Adrenal gland (tissue), 12 donors: ENCODE measurements around the gene CYP2A7. TPM values are rescaled to one million over a fixed set of nuclear protein-coding genes. Genes with fewer than 3 reads are reported as not detected.
"Not testable (repeated sequence)": the region's sequence is repeated elsewhere in the genome, so short reads cannot be mapped to it uniquely, and the experiment has no call there.

Experiments
- DNase-seq, 7 donors: peaks; one replicate each; pipeline ENCODE4 v3.0.0-alpha.2; 2019 to 2020
- H3K27ac ChIP-seq, 5 donors: fragments of 200-600 bp; sonication (generic) in 4 of 5; 1 replicate in 3 of 5; 2 replicates in 2 of 5; pipeline versions ENCODE4 v1.5.1 to v1.8.0; 2016 to 2020; ENCODE audit warnings: mild to moderate bottlenecking in 1 of 5
- H3K27me3 ChIP-seq: fragments of 200-600 bp; 2 replicates; pipeline ENCODE4 v1.8.0; 2021
- H3K36me3 ChIP-seq, 2 donors: fragments of 200-600 bp; replicated peaks in 1 of 2; 1 replicate in 1 of 2; 2 replicates in 1 of 2; pipeline versions ENCODE4 v1.5.1 to v1.8.0; 2018 to 2022
- H3K4me1 ChIP-seq, 2 donors: fragments of 200-600 bp; replicated peaks in 1 of 2; 1 replicate in 1 of 2; 2 replicates in 1 of 2; pipeline versions ENCODE4 v1.5.1 to v1.8.0; 2018 to 2021
- H3K4me3 ChIP-seq, 4 donors: fragments of 200-600 bp; sonication (generic) in 3 of 4; one replicate each; pipeline ENCODE4 v1.5.1; 2016 to 2018
- H3K9me3 ChIP-seq, 3 donors: fragments of 200-600 bp; sonication (generic) in 1 of 3; replicated peaks in 1 of 3; 1 replicate in 2 of 3; 2 replicates in 1 of 3; pipeline versions ENCODE4 v1.5.1 to v1.8.0; 2016 to 2021
- POLR2A ChIP-seq, 2 donors: fragments of 450-650 bp; IDR thresholded peaks; one replicate each; pipeline ENCODE4 v1.6.1; 2017; ENCODE audit warnings: antibody characterized with exemption in 2 of 2, mild to moderate bottlenecking in 2 of 2, moderate library complexity in 1 of 2
- WGBS, 4 donors: extraction: QIAGEN DNeasy Blood & Tissue Kit in 2 of 4; methylation state at CpG; one replicate each; pipeline versions ENCODE4 v1.1.5 to v1.1.7; 2013 to 2017; 5-methylcytosine and 5-hydroxymethylcytosine counted together
- intact Hi-C, 2 donors: fragments of 100-400 bp; cut with DNase I; formaldehyde crosslinking; loops; one replicate each; pipeline versions ENCODE4 v1.14.1 to v1.15.0; 2022 to 2023
- polyA plus RNA-seq, 3 donors: library from polyadenylated mRNA; stranded (reverse); fragments of 200-250 nt in 2 of 3; fragments of 350-450 nt in 1 of 3; fragmentation: Illumina TruSeq in 1 of 3; extraction: RNeasy Lipid Tissue Mini Kit (QIAGEN cat#74804) in 1 of 3; gene quantifications; one replicate each; pipeline ENCODE4 v1.2.3, GENCODE V29; 2013 to 2014
- total RNA-seq, 9 donors: library from RNA; depleted of rRNA in 4 of 9; stranded (reverse); fragments of >200 nt in 4 of 9; fragments of 120-200 nt in 1 of 9; fragmentation: NEBNext Ultra II Directional in 1 of 9; extraction: Animal tissue kit (Norgen Biotek cat#: 25700) in 1 of 9; gene quantifications; one replicate each; pipeline versions ENCODE4 v1.1.0 to v1.2.4, GENCODE V29; 2013 to 2023
- TF ChIP-seq, protein P1 (sequence below), 6 experiments: fragments of 450-650 bp in 4 of 6; fragments of 200-600 bp in 2 of 6; sonication (generic) in 1 of 6; IDR thresholded peaks; 1 replicate in 5 of 6; 2 replicates in 1 of 6; pipeline versions ENCODE4 v1.5.1 to v1.8.0; 2016 to 2021; ENCODE audit warnings: antibody characterized with exemption in 6 of 6, mild to moderate bottlenecking in 2 of 6, moderate library complexity in 1 of 6
- donor health status: healthy with polysubstance abuse.
- donor health status: Bipolar disorder and iron deficiency.
- donor health status: DM: yes; HTN: yes; CAD: no.
- donor health status: DM: no; HTN: no; CAD: no.
- donor health status: DM: no; HTN: no; CAD: no.
- donor health status: DM: yes; HTN: yes; CAD: no.

The CYP2A7 gene
- total and polyA plus RNA-seq, 12 donors = not detected

DNA sequence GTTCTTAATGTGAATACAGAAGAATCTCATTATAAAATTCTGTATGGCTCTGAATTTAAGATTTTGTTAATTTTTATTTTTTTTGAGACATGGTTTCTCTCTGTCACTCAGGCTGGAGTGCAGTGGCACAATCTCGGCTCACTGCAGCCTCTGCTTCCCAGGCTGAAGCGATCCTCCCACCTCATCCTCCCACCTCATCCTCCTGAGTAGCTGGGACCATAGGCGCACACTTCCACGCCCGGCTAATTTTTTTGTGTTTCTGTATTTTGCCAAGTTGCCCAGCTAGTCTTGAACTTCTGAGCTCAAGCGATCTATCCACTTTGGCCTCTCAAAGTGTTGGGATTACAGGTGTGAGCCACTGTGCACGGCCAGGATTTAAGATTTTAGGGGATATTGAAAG lies 14.3 kb downstream of the CYP2A7 start:
- Histone ChIP-seq H3K9me3 (no peaks in the 10 kb centered on the region), H3K4me3 (no peak overlapping the region), H3K27me3 (no peaks in the 10 kb centered on the region), H3K27ac (no peak overlapping the region), H3K36me3 (no peaks in the 10 kb centered on the region), H3K4me1 (no peaks in the 10 kb centered on the region)
- WGBS, 4 donors = 86 to 90% (median 88%) methylated on average over 7 of the region's 7 CpGs
- TF ChIP-seq, protein P1, sequence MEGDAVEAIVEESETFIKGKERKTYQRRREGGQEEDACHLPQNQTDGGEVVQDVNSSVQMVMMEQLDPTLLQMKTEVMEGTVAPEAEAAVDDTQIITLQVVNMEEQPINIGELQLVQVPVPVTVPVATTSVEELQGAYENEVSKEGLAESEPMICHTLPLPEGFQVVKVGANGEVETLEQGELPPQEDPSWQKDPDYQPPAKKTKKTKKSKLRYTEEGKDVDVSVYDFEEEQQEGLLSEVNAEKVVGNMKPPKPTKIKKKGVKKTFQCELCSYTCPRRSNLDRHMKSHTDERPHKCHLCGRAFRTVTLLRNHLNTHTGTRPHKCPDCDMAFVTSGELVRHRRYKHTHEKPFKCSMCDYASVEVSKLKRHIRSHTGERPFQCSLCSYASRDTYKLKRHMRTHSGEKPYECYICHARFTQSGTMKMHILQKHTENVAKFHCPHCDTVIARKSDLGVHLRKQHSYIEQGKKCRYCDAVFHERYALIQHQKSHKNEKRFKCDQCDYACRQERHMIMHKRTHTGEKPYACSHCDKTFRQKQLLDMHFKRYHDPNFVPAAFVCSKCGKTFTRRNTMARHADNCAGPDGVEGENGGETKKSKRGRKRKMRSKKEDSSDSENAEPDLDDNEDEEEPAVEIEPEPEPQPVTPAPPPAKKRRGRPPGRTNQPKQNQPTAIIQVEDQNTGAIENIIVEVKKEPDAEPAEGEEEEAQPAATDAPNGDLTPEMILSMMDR (IDR thresholded peaks at IDR 0.05) = no peak
- TF ChIP-seq POLR2A (IDR thresholded peaks at IDR 0.05) = no peak
- intact Hi-C loops = no loop called here
- no peak for DNase-seq

DNA sequence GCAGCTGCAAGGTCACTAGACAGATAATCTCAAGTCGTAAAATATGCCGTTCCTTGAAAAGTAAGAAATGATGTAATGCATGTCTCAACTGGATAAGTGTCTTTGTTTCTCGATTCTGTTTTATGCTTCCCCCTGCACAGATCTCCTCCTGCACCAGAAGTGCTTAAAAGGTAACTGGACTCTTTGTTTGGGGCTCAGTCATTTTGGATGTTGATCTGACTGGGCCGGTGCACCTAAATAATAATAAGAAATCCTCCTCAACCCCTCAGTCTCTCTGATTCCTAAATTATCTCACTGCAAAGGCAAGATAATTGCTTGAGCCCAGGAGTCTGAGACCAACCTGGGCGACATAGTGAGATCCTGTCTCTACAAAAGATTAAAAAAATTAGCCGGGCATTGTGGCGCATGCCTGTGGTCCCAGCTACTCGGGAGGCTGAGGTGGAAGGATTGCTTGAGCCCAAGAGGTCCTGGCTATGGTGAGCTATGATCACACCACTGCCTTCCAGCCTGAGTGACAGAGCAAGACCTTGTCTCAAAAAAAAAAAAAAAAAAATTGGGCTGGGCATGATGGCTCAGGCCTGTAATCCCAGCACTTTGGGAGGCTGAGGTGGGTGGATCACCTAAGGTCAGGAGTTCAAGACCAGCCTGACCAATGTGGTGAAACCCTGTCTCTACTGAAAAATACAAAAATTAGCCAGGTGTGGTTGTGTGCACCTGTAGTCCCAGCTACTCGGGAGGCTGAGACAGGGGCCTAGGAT lies 17.1 kb downstream of the CYP2A7 start:
- intact Hi-C loops, DNase-seq, H3K4me3 ChIP-seq, H3K9me3 ChIP-seq, H3K4me1 ChIP-seq, H3K27ac ChIP-seq, H3K27me3 ChIP-seq, H3K36me3 ChIP-seq: not testable (repeated sequence)
- WGBS, 4 donors = 56 to 72% (median 58%) methylated on average over 2 to 9 of the region's 9 CpGs

DNA sequence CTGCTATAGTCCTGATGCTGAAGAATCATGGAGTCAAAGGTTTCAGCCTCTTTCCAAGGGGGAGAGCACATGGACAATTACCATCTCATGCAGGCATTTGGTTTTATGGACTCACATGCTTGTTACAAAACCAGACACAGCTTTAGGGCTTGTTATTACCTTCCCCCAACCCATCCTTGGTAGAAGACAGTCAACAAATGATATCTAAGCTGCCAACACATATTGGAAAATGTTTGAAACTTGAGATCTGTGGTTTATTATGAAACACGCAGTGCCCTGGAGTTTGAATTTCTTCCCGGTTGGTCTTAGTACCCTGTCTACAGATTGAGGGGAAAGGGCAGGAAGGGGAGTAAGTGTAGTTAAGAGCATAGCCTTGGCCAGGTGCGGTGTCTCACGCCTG lies 19.2 kb downstream of the CYP2A7 start:
- Histone ChIP-seq H3K27ac (no peak overlapping the region), H3K4me3 (no peak overlapping the region), H3K27me3 (no peaks in the 10 kb centered on the region), H3K9me3 (no peaks in the 10 kb centered on the region), H3K4me1 (no peaks in the 10 kb centered on the region), H3K36me3 (no peaks in the 10 kb centered on the region)
- no peak for DNase-seq
- intact Hi-C loops = no loop called here
- TF ChIP-seq, protein P1 (IDR thresholded peaks at IDR 0.05) = no peak
- WGBS, 4 donors = 80 to 91% (median 85%) methylated on average over 1 to 4 of the region's 4 CpGs

DNA sequence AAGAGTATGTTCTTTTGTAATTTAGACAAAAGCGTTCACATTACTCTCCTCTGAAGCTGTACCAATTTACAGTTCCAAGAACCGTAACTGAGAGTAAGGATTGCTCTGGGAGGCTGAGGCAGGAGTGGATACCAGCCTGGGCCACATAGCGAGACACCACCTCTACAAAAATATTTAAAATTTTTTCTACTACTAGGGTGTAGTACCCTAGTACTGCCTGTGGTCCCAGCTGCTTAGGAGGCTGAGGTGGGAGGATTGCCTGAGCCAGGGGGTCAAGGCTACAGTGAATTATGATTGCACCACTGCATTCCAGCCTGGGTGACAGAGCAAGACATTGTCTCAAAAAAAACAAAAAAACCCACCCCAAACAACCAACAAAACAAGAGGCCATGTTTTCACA lies 19.7 kb downstream of the CYP2A7 start:
- Histone ChIP-seq H3K4me3 (no peak overlapping the region), H3K4me1 (no peaks in the 10 kb centered on the region), H3K9me3 (no peaks in the 10 kb centered on the region), H3K36me3 (no peaks in the 10 kb centered on the region), H3K27ac (no peak overlapping the region), H3K27me3 (no peaks in the 10 kb centered on the region)
- intact Hi-C loops = no loop called here
- DNase-seq = no peak
- TF ChIP-seq, protein P1 (IDR thresholded peaks at IDR 0.05) = peak in 1 of 6 experiments; percentile 12
- TF ChIP-seq POLR2A (IDR thresholded peaks at IDR 0.05) = no peak
- 87 to 96% (median 94%) methylated on average over 3 of the region's 3 CpGs for WGBS, 4 donors

DNA sequence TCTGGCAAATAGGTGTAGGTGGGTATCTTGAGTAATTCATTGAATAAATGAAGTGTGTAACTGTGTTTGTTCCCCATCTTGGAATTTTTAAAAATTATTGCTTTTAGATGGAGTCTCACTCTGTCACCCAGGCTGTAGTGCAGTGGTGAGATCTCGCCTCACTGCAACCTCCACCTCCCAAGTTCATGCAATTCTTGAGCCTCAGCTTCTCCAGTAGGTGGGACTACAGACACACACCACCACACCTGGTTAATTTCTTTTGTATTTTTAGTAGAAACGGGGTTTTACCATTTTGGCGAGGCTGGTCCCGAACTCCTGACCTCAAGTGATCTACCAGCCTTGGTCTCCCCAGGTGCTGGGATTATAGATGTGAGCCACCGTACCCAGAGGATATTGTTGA lies 23.9 kb downstream of the CYP2A7 start:
- H3K36me3 ChIP-seq = no peaks in the 10 kb centered on the region
- intact Hi-C loops = no loop called here
- H3K4me3 ChIP-seq = no peak overlapping the region
- 89 to 91% (median 91%) methylated on average over 5 of the region's 5 CpGs for WGBS, 4 donors
- DNase-seq = no peak
- H3K4me1 ChIP-seq = no peaks in the 10 kb centered on the region
- no peak overlapping the region for H3K27ac ChIP-seq
- no peak for TF ChIP-seq POLR2A (IDR thresholded peaks at IDR 0.05)
- TF ChIP-seq, protein P1 (IDR thresholded peaks at IDR 0.05) = no peak
- H3K9me3 ChIP-seq = no peaks in the 10 kb centered on the region
- H3K27me3 ChIP-seq = no peaks in the 10 kb centered on the region

DNA sequence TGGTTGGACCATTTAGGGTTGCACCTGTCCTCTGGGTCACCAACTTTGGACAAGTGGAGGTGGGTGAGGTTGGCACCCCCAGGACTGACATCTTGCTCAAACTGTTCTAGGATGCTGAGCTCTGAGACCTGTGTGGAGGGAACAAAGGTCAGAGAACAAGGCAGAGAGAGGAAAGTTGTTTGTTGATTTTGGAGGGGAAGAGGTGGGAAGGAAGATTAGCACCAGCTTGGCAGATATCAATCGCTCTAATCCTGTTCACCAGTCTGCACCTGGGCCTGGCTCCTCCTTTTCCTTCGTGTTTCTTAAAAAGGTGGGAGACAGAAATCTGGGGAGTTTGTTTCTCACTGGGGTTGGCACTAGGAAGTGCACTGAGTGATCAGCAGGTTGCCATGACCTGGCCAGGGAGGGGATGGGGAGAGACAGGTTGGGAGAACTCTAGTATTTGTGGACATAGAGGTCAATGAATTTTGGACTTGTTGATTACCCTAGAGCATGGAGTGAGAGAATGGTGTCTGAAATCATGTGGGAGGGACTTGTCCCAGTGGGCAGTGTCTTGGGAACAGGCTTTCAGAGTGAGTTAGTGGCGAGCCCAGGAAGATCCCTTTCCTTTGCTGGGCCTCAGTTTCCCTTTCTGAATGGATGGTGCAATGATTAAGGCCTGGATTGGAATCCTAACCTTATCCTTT lies 29.4 kb downstream of the CYP2A7 start:
- intact Hi-C loops, H3K27ac ChIP-seq, H3K36me3 ChIP-seq, H3K4me3 ChIP-seq, DNase-seq, H3K9me3 ChIP-seq, H3K4me1 ChIP-seq, H3K27me3 ChIP-seq: not testable (repeated sequence)
- 58 to 89% (median 83%) methylated on average over 2 of the region's 3 CpGs for WGBS, 4 donors

DNA sequence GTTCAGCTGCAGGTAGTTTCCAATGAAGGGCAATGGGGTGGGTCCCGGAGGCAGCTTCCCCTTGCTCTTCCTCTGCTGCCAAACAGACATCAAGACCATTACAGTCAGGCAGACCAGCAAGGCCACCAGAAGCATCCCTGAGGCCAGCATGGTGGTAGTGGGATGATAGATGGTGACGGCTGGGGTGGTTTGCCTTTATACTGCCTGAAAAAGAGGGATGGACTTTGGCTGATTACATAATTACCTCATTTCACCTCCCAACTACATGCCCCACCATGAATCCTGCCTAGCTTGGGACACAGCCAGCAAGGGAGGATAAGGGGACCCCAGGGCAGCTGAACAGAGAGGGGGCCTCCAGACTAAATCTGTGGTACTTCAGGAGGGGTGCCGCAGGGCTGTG lies 31.8 kb downstream of the CYP2A7 start, which contains the start of gene CYP2A6:
Gene CYP2A6, minus strand, starts transcription at position 171 of the 400 bp plus-strand sequence. Its CDS starts 21 bp downstream, at position 150.
- 89 to 100% (median 89%) methylated on average over 1 to 3 of the region's 3 CpGs for WGBS, 4 donors
- H3K4me3 ChIP-seq, H3K9me3 ChIP-seq, H3K4me1 ChIP-seq, DNase-seq, H3K27me3 ChIP-seq, H3K36me3 ChIP-seq, H3K27ac ChIP-seq, intact Hi-C loops: not testable (repeated sequence)
